Fibroblast of mammary gland (primary cell): ENCODE results near the gene CARS2.
A peak's percentile ranks its signal among the peaks of the same experiment; 100 is the strongest.

ENCODE experiments used
- DNase-seq: peaks from one replicate; pipeline ENCODE4 v3.0.0-alpha.2; 2010; ENCODE audit warnings: low read depth
- H3K4me3 ChIP-seq: 2 replicates; pipeline ENCODE4 v1.5.1; 2011; ENCODE audit warnings: low read depth, mild to moderate bottlenecking, low read length, moderate library complexity; ENCODE audit not compliant: control insufficient read depth
- TF ChIP-seq, protein P1 (sequence below): conservative IDR thresholded peaks from 2 replicates; pipeline ENCODE4 v1.5.1; 2011; ENCODE audit warnings: low read depth, low read length, inconsistent platforms; ENCODE audit not compliant: control insufficient read depth, insufficient read depth

Gene CARS2

DNA sequence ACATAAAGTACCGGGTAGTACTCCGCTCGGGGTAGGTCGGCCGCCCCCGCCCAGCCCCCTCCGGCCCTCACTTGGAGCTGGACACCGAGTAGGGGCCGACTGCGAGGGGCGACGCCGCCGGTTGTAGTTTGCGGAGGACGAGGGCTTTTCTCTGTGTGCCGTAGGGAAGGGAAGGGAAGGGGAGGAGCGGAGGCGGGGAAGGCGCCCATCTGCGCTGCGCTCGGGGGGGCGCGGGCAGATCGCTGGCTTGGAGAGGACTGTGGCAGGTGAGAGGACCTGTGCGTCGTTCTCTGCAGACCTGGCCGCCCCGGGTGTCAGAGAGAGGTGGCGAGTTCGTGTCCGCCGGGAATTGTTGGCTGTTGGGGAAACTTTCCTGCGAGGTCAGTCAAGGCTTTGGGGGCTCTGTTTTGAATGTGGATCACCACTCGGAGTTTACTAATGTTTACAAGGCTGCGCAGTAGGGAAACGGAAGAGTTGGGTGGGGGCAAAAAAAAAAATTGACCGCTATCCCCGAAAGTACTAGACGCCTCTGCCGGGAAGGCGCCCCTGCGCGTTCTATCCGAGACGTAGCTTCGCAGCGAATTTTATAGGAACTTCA lies 9.0 kb upstream of the CARS2 start:
- TF ChIP-seq, protein P1, sequence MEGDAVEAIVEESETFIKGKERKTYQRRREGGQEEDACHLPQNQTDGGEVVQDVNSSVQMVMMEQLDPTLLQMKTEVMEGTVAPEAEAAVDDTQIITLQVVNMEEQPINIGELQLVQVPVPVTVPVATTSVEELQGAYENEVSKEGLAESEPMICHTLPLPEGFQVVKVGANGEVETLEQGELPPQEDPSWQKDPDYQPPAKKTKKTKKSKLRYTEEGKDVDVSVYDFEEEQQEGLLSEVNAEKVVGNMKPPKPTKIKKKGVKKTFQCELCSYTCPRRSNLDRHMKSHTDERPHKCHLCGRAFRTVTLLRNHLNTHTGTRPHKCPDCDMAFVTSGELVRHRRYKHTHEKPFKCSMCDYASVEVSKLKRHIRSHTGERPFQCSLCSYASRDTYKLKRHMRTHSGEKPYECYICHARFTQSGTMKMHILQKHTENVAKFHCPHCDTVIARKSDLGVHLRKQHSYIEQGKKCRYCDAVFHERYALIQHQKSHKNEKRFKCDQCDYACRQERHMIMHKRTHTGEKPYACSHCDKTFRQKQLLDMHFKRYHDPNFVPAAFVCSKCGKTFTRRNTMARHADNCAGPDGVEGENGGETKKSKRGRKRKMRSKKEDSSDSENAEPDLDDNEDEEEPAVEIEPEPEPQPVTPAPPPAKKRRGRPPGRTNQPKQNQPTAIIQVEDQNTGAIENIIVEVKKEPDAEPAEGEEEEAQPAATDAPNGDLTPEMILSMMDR = peak; percentile 11
- H3K4me3 ChIP-seq = peak overlapping the region; percentile 72
- DNase-seq = peak; percentile 34

- peak; percentile 31 for DNase-seq
- H3K4me3 ChIP-seq = peak overlapping the region; percentile 72
- TF ChIP-seq, protein P1 = no peak
These were observed 8.3 kb upstream of the CARS2 start for GRCh38 chr13:110713981-110714796.

- peak within 1 kb of the TSS; percentile 94 for H3K4me3 ChIP-seq
- no peak for DNase-seq
- TF ChIP-seq, protein P1 = no peak
These were observed 7.7 kb upstream of the CARS2 start, which contains the start of gene ING1 for GRCh38 chr13:110713642-110713952. Gene ING1 (plus strand): TSS chr13:110713700. CDS start chr13:110714150, 450 bp downstream.

- peak; percentile 99 for DNase-seq
- TF ChIP-seq, protein P1 = no peak
- peak overlapping the region; percentile 94 for H3K4me3 ChIP-seq
These were observed 7.1 kb upstream of the CARS2 start for GRCh38 chr13:110712849-110713641.

GRCh38 chr13:110712081-110712848 lies 6.3 kb upstream of the CARS2 start:
- peak; percentile 72 for DNase-seq
- H3K4me3 ChIP-seq = peak overlapping the region; percentile 94
- TF ChIP-seq, protein P1 = no peak

GRCh38 chr13:110706570-110707372 lies 855 bp upstream of the CARS2 start:
- TF ChIP-seq, protein P1 = no peak
- DNase-seq = no peak
- peak overlapping the region; percentile 42 for H3K4me3 ChIP-seq
